Posterior cingulate gyrus (tissue), 11 donors: ENCODE data around the gene CAB39L.

Experiments used
- DNase-seq, 10 donors: peaks; one replicate each; pipeline versions ENCODE4 v3.0.0 to v3.0.0-alpha.2; 2020 to 2021; ENCODE audit warnings: mixed read lengths in 3 of 10
- intact Hi-C: fragments of 100-400 bp; cut with DNase I; formaldehyde crosslinking; loops from one replicate; pipeline ENCODE4 v1.15.1; 2023

Gene CAB39L

GRCh38 chr13:49315756-49316482 lies 127.9 kb downstream of the CAB39L start:
- no peak for DNase-seq
- intact Hi-C loops = no loop called here

- no peak for DNase-seq
- intact Hi-C loops = no loop called here
Observed at GRCh38 chr13:49315036-49315565, 128.8 kb downstream of the CAB39L start.

- no peak for DNase-seq
- intact Hi-C loops = no loop called here
Observed at GRCh38 chr13:49314344-49314882, 129.5 kb downstream of the CAB39L start.

DNA sequence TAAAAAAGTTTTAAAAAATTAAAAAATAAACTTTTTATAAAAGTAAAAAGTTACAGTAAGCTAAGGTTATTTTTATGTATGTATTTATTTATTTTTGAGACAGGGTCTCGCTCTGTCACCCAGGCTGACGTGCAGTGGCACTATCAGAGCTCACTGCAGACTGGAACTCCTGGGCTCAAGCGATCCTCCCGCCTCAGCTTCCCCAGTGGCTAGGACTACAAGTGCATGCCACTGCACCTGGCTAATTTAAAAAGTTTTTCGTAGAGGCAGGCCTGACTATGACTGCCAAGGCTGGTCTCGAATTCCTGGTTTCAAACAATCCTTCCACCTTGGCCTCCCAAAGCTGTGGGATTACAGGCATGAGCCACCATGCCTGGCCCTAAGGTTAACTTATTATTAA lies 132.0 kb downstream of the CAB39L start:
- intact Hi-C loops = no loop called here
- DNase-seq = no peak

GRCh38 chr13:49310251-49310650 lies 133.6 kb downstream of the CAB39L start:
- DNase-seq = no peak
- intact Hi-C loops = no loop called here

GRCh38 chr13:49308921-49309408 lies 134.9 kb downstream of the CAB39L start:
- intact Hi-C loops = no loop called here
- DNase-seq = peak in 1 of 10 donors; percentile 85

- DNase-seq = peak; percentile 44 to 93 (median 64)
- intact Hi-C loops = no loop called here
Observed at GRCh38 chr13:49308097-49308875, 135.6 kb downstream of the CAB39L start.

- intact Hi-C loops = no loop called here
- no peak for DNase-seq
Observed at GRCh38 chr13:49307365-49307764, 136.5 kb downstream of the CAB39L start.

DNA sequence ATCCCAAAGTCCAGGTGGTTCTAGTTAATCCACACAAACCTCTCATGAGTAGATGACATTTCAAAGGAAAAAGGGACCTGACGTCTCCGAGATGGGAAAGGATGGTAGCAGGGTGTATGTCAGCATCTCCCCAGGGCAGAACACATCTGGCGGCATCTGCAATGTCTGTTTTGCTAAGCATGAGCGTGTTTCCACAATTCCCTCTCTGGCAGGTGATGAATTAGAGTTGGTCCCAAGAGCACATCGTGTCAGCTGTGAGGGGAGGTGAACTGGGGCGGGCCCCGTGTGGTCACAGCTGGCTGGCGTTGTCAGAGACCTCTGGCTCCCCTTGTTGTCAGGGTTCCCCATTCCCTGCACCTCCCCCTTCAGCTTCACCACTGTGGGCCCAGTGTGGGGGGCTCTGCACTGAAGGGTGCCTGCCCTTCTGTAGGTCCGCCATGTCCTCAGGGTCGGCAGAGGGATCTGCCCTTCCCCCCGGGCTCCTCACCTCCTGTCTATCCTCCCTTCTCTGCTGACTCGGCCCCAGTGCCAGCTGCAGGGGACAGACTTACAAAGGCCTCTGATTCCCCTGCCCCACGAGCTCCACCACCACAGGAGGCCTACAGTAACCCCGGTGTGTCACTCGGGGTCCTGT lies 138.0 kb downstream of the CAB39L start:
- peak in 1 of 10 donors; percentile 80 for DNase-seq
- intact Hi-C loops = no loop called here

DNA sequence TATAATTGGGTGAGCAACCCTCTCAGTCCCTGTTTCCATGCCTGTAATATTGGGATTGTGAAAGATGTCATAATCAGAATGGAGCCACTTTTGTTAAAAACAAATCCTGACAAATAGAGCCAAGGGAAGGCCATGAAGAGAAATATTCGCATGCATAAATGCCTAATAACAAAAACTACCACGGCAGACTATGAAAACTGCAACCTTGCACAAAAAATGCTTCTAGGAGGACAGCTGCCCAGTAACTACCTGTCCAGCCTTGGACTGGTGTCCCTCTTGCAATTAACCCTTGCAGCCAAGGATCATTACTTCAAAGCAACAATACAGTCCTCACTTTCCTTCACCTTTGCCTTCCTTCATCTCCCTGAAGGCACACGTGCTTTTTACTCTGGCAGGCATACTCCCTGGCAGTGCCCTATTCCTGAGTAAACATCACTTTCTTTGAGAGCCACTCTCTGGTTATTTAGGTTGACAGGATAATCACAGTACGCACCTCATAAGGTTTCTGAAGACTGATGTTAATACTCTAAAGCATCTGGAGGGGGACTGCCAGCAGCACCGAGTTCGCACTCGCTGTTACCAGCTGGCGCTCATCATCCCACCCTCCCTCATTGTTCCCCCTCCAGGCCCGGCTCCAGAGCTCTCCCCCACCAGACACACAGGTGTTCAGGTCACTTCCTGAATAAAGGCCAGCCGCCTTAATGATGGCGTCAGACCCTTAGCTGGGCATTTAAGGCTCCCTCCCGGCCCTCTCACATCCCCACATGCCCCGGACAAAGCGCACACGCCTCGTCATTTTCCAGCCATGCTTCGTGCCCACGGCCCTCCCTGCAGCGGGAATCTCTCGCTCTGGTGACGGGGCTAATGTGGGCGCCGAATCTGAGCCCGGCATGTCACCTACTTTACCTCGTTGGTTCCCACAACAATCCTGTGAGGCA lies 138.8 kb downstream of the CAB39L start:
- DNase-seq = no peak
- intact Hi-C loops = no loop called here

GRCh38 chr13:49304356-49304755 lies 139.5 kb downstream of the CAB39L start:
- intact Hi-C loops = no loop called here
- no peak for DNase-seq

DNA sequence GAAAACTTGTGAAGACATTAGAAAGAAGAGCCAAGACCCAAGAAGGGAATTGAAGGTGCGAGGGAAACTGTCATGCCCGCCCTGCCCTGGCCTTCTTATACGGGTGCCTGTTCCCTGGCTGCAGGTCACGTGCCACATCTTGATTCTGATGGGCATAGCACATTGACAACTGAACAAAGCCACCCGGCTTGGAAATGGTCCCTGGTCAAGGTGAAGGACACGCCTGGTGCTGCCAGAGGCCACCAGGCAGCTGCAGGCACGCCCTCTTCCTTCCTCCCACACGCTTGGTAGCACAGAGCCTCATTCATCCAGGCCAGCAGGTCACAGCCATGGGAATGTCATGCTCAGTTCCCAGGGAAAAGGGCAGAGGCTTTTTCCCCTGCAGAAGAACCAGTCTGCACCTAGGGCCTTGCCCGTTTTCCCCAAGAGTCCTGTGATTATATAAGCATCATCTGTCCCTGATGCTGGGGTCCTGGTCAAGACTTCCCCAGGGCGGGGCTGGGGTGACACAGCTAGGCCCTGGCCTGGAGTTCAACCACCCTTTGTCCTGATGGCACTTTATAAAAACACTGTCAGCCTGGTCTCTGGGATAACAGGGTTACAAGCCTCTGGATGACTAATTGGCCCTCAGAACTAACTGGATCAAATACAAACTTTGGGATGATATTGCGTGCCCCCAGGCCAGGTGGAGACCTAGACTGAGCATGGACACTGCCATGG lies 140.2 kb downstream of the CAB39L start:
- intact Hi-C loops = no loop called here
- DNase-seq = peak in 4 of 10 donors; percentile 23 to 86 (median 49)

GRCh38 chr13:49302817-49303216 lies 141.0 kb downstream of the CAB39L start:
- intact Hi-C loops = no loop called here
- DNase-seq = no peak

GRCh38 chr13:49302222-49302621 lies 141.6 kb downstream of the CAB39L start:
- DNase-seq = no peak
- intact Hi-C loops = no loop called here

DNA sequence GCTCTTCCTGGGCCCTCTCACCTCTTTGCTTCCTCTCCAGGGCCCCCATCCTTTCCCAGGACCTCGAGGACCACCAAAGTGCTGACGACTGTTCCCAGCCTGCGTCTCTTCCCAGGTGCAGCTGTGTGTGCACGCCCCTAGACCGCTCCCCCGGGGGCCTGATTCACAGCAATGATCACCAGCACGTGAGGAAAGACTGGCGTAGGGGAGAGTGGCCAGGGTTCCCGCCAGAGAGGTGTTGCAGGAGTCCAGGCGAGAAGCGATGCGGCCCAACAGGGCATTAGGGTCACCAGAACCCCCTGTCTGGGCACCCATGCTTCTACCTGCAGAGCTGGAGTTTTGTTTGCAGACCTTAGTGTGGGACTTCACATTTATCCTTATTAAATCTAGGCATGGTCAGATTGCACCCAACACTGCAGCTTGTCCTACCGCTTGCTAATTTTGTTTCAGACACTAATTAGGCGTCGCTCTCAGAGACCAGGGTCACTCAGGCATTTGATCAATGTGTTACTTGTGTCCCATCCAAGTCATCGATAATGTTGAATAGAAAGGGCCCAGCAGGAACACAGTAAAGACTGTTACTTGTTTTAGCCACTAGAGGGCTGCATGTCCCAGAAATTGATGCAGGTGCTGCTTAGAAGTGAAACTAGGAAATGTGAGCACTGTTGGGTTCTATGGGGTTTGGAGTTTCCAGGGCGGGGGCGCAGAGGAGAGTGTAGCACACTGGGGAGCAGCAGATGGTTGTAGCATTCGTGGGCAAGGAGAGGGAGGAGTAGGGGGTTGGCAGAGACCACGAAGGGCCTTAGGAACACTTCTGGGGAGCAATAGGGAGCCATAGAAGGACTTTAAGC lies 142.9 kb downstream of the CAB39L start:
- peak in 7 of 10 donors; percentile 48 to 89 (median 57) for DNase-seq
- intact Hi-C loops = loop anchor here (1.0 to 2.0 kb wide), 2 partner anchors 136 to 306 kb away; no protein-coding TSS in a partner anchor

- intact Hi-C loops = loop anchor here (2.0 kb wide), 1 partner anchor 137 kb away; no protein-coding TSS in a partner anchor
Observed at GRCh38 chr13:49300276-49300675, 143.6 kb downstream of the CAB39L start.

DNA sequence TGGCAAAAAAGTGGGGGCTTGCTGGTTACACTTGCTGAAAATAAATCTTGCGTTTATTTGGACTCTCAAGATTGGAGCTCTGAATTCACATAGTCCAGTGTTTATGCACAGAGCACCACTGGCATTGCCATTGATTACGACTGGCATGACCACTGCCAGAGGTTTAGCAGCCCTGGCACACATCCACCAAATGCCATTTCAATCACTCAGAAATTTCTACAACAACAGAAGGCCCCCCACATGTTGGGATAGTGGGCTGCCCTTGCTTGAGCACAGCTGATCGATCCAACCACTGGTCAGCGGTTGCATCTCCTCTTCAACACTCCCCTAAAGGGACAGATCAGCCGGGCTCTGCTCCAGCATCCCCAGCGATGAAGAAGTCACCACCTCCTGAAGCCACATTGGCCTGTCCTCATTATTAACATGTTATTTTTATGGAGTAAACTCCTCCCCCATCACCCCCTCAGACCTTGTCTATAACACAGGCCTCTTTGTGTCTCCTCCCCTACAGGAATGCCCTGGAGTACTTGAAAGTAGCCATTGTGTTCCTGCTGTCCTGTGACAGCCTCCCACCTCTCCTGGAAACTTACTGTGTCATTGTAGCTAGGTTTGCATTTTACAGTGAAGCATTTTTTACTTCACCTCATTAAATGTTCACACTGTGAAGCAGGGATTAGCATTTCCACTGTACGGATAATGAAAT lies 144.8 kb downstream of the CAB39L start:
- intact Hi-C loops = no loop called here
- DNase-seq = no peak

More at GRCh38 chr13:49300276-49300675, 143.6 kb downstream of the CAB39L start:
- DNase-seq = no peak
